Activated naive CD8-positive, alpha-beta T cell treated with anti-CD3 and anti-CD28 coated beads, Interleukin-2, amount 10 ng/mL, durations not matched to agents 7 days and 5 days (primary cell): ENCODE results near the gene GNPDA1. TPM values are rescaled to one million over a fixed set of nuclear protein-coding genes. Genes with fewer than 3 reads are reported as not detected.
A peak's percentile ranks its signal among the peaks of the same experiment; 100 is the strongest.

Source experiments
- ATAC-seq: fragments of 150-1000 bp; cut with Tn5 transposase; one replicate; pipeline ENCODE4 v1.10.0; 2021; ENCODE audit warnings: low read depth, moderate library complexity
- POLR2A ChIA-PET: fragments of 350-600 bp; sonication (Branson Sonifier 250); formaldehyde crosslinking; loops from one replicate; lab custom pipeline; 2021; ENCODE audit warnings: antibody characterized with exemption; lab: Charles Lee
- DNase-seq: peaks from one replicate; pipeline ENCODE4 v3.0.0; 2021
- H3K27ac Mint-ChIP-seq: one replicate; pipeline ENCODE4 v1.8.0; 2022; ENCODE audit warnings: mild to moderate bottlenecking, mixed read lengths
- H3K27me3 Mint-ChIP-seq: one replicate; pipeline ENCODE4 v1.8.0; 2022; ENCODE audit warnings: mild to moderate bottlenecking, moderate library complexity, mixed read lengths
- H3K36me3 Mint-ChIP-seq: one replicate; pipeline ENCODE4 v1.8.0; 2021; ENCODE audit warnings: mild to moderate bottlenecking, mixed read lengths
- H3K4me1 Mint-ChIP-seq: one replicate; pipeline ENCODE4 v1.8.0; 2021; ENCODE audit warnings: mixed read lengths
- H3K4me3 Mint-ChIP-seq: one replicate; pipeline ENCODE4 v1.8.0; 2022; ENCODE audit warnings: mild to moderate bottlenecking, moderate library complexity, mixed read lengths
- H3K9me3 Mint-ChIP-seq: one replicate; pipeline ENCODE4 v1.8.0; 2021; ENCODE audit warnings: mixed read lengths
- total RNA-seq, 2 experiments: library from RNA; stranded (reverse); gene quantifications; one replicate each; pipeline ENCODE4 v1.2.3, GENCODE V29; 2021

The GNPDA1 gene
- total RNA-seq, 2 experiments from 2014 or later: 38.2 to 40.5 TPM

DNA sequence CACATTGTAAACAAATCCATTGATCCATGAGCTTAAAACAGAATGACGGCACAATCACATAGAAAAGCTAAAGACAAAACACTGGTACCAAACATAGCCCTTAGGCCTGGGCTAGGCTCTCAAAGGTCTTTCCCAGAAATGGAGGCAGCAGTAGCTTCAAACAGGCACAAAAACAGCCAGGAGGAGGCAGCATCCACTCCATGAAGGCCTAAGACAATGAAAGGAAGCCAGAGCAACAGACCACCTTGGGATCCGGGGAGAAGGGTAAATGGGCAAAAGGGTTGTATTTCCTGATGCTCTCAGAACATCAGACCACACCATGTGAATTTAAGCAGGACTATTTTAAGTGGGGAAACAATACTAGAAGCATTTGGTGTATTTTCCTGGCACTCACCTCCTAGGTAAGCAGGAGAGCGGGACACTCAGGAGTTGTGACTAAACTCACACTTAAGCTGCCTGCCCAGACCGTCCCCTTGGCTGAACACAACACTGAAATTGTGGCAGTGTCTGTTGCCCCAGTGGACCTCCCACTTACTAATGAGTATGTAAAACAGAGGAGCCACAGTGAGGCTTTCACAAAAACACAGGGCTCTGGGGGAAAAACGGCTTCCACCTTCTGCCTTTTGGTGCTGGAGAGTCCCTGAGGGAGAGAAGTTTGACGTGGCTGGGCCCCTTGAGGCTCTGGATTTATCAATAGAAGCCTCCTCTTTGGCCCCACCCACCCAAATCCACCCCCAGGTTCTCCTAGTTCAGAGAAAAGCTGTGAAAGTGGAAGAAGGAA lies 11.9 kb downstream of the GNPDA1 start:
- peak overlapping the region; percentile 44 for H3K27ac Mint-ChIP-seq
- no peaks in the 10 kb centered on the region for H3K27me3 Mint-ChIP-seq
- DNase-seq (no peak), ATAC-seq (no peak)
- no peak overlapping the region for H3K4me3 Mint-ChIP-seq
- POLR2A ChIA-PET: interaction anchor here (0.9 to 2.2 kb wide), 2 partner anchors 11 to 32 kb away, joined by 4 to 11 read pairs; partner anchors contain the start of genes GNPDA1 and RNF14
- H3K36me3 Mint-ChIP-seq: peaks cover 39% of the 10 kb centered on the region
- no peaks in the 10 kb centered on the region for H3K9me3 Mint-ChIP-seq
- H3K4me1 Mint-ChIP-seq: peaks cover 25% of the 10 kb centered on the region

DNA sequence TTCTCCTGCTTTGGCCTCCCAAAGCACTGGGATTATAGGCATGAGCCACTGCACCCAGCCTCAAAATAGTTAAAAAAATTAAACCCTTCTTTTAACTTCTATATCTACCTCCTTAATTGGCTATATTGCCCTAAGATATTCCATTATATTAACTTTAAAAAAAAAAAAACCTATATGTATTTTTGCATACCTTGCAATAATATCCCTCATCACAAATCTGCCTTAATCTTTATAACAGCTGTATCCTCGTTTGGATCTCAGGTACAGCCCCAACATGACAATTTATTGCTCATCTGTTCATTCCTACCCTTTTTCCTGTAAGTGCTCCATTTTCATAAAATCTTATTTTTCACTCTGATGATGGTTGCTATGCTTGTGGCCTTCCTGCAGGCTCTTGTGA lies 12.7 kb downstream of the GNPDA1 start:
- no peak overlapping the region for H3K27ac Mint-ChIP-seq
- no peaks in the 10 kb centered on the region for H3K27me3 Mint-ChIP-seq
- H3K9me3 Mint-ChIP-seq: no peaks in the 10 kb centered on the region
- H3K4me1 Mint-ChIP-seq: peaks cover 18% of the 10 kb centered on the region
- ATAC-seq: no peak
- no peak overlapping the region for H3K4me3 Mint-ChIP-seq
- H3K36me3 Mint-ChIP-seq: peaks cover 33% of the 10 kb centered on the region
- no peak for DNase-seq
- POLR2A ChIA-PET: interaction anchor here (0.9 to 2.2 kb wide), 2 partner anchors 12 to 31 kb away, joined by 4 to 11 read pairs; partner anchors contain the start of genes GNPDA1 and RNF14

DNA sequence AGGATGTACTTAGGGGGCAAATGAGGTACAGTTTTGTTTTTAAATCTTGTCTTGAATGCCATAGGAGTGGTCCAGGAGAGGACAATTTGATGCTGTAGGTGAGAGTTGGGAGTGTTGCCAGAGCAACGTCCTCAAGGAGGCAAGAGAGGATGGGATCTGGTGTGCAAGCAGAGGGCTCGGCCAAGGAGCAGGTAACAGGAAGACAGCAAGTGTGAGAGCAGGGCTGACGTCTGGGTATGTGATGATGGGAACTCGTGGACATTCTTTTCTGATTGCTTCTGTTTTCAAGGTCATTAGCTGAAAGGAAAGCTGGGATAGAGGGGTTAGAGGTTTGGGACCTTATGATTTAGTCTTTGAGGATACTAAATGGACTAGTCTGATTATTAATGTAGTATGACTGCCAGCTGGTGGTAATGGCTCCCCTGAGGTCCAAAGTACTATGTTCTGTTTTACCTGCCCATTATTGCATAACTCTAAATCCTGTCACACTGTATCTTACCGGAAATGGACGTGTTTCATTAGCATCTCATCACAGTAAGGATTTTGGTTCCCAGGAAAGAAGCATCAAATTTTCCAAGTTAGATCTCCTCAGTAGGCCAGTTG lies 15.4 kb downstream of the GNPDA1 start:
- no peaks in the 10 kb centered on the region for H3K9me3 Mint-ChIP-seq
- DNase-seq (no peak), ATAC-seq (no peak)
- no peak overlapping the region for H3K4me3 Mint-ChIP-seq
- H3K27ac Mint-ChIP-seq: no peak overlapping the region
- H3K27me3 Mint-ChIP-seq: no peaks in the 10 kb centered on the region
- H3K36me3 Mint-ChIP-seq: peaks cover 28% of the 10 kb centered on the region
- POLR2A ChIA-PET: interaction anchor here (1.1 to 2.6 kb wide), 2 partner anchors 10 to 28 kb away, joined by 3 to 8 read pairs; partner anchors contain the start of gene RNF14
- H3K4me1 Mint-ChIP-seq: peaks cover 7% of the 10 kb centered on the region

DNA sequence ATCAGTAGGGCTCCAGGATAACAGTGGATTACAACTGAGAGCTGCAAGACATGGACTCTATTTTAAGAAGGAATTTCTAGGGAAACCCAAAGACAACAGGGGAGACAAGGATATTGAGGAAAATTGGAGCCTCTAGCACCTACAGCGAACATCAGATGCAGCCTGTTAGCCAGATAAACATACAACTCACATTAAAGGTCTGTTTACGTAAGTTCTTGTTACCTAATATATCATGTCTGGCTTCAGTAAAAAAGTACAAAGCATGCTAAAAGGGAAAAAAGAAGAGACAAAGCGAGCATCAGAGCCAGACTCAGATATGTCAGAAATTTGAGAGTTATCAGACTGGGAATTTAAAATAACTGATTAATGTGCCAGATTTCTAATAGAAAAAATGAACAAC lies 17.2 kb downstream of the GNPDA1 start:
- Mint-ChIP-seq H3K27ac (no peak overlapping the region), H3K4me1 (peaks cover 7% of the 10 kb centered on the region), H3K4me3 (no peak overlapping the region), H3K9me3 (no peaks in the 10 kb centered on the region), H3K27me3 (no peaks in the 10 kb centered on the region), H3K36me3 (peaks cover 22% of the 10 kb centered on the region)
- no peak for DNase-seq
- no peak for ATAC-seq
- POLR2A ChIA-PET: interaction anchor here (1.3 kb wide), 1 partner anchor 26 kb away, joined by 6 read pairs; the partner anchor contains the start of gene RNF14

DNA sequence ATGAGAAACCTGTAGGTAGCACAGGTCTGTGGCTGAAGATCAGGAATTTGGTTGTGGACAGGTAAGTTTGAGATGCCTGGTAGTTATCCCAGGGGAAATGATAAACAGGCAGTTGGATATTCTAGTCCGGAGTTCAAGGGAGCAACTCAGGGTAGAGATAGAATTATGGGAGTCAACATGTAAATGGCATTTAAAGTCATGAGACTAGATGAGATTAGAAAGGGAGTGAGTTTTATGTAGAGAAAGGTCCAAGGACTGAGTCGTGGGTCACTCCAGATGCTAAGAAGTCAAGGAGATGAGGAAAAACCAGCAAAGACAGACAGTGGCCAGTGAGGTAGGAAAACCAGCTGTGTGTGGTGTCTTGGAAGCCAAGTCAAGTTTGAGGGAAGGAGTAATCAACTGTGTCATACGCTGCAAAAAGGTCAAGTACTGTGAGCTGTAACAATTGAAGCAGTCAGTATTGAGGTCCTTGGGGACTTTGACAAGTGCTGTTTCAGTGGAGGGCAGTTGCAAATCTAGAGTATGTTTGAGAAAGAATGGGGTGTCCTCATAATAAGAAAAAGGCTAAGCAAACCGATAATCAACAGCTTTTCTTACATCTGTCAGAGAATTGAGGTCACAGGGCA lies 18.2 kb downstream of the GNPDA1 start:
- no peaks in the 10 kb centered on the region for H3K9me3 Mint-ChIP-seq
- no peak for ATAC-seq
- H3K27me3 Mint-ChIP-seq: no peaks in the 10 kb centered on the region
- peak overlapping the region; percentile 0 for H3K27ac Mint-ChIP-seq
- no peak for DNase-seq
- H3K36me3 Mint-ChIP-seq: peaks cover 17% of the 10 kb centered on the region
- no peak overlapping the region for H3K4me3 Mint-ChIP-seq
- POLR2A ChIA-PET: interaction anchor here (0.6 to 1.2 kb wide), 2 partner anchors 149 to 441 kb away, joined by 3 to 4 read pairs; no protein-coding TSS in a partner anchor
- peaks cover 3% of the 10 kb centered on the region for H3K4me1 Mint-ChIP-seq

DNA sequence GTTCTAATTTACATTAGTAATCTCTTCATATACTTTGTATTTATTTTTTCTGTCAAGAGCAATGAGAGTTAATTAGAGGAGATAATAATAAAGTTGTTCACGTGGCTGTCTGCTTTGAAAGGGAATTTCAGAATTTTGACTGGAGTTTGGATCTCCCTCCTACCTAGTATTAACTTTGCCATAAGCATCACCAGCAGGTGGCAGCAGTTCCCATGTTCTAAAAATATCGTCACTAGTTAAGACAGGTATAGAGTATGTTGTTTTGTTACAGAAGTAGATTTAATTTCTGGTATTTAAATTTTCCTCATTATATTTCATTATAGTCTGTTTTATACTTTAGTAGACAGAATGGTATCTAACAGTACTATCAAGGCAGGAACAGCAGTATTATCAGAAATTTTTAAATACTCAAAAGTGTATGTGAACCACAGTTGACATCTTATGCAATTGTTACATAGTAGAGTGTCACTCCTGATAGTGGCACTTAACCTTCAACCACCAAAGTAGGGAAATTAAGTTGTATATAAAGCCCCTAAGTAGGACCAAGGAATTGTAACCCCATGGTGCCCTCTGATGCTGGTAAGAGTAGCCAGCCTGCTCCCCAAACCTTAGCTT lies 20.4 kb downstream of the GNPDA1 start:
- peaks cover 22% of the 10 kb centered on the region for H3K36me3 Mint-ChIP-seq
- no peaks in the 10 kb centered on the region for H3K27me3 Mint-ChIP-seq
- POLR2A ChIA-PET: interaction anchor here (0.7 to 0.9 kb wide), 3 partner anchors 23 to 231 kb away, joined by 3 to 7 read pairs (median 3); no protein-coding TSS in a partner anchor
- H3K4me1 Mint-ChIP-seq: peaks cover 3% of the 10 kb centered on the region
- ATAC-seq (peak; percentile 82), DNase-seq (peak; percentile 68)
- H3K4me3 Mint-ChIP-seq: no peak overlapping the region
- no peak overlapping the region for H3K27ac Mint-ChIP-seq
- no peaks in the 10 kb centered on the region for H3K9me3 Mint-ChIP-seq

DNA sequence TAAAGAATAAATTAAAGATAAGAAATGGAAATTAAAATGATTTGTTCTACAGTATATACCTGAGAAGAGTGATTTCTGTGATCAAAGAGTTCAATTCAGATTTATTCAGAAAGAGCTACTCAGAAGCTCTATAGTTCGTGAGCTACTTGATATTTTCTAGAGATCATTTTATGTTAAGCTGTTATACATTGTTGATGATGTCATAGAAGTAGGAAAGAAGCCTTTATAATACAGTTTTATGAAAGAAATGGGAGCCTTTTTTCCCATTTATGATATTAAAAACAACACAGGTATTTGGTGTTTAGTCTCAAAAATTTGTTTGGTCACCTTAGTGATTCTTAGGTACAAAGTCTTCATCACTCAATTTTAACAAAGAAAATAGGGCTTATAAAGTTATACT lies 23.1 kb downstream of the GNPDA1 start:
- no peak overlapping the region for H3K4me3 Mint-ChIP-seq
- no peak for DNase-seq
- POLR2A ChIA-PET: interaction anchor here (2.3 kb wide), 1 partner anchor 21 kb away, joined by 8 read pairs; the partner anchor contains the start of gene RNF14
- H3K9me3 Mint-ChIP-seq: no peaks in the 10 kb centered on the region
- no peak for ATAC-seq
- H3K4me1 Mint-ChIP-seq: peaks cover 10% of the 10 kb centered on the region
- peaks cover 28% of the 10 kb centered on the region for H3K36me3 Mint-ChIP-seq
- no peak overlapping the region for H3K27ac Mint-ChIP-seq
- H3K27me3 Mint-ChIP-seq: no peaks in the 10 kb centered on the region

DNA sequence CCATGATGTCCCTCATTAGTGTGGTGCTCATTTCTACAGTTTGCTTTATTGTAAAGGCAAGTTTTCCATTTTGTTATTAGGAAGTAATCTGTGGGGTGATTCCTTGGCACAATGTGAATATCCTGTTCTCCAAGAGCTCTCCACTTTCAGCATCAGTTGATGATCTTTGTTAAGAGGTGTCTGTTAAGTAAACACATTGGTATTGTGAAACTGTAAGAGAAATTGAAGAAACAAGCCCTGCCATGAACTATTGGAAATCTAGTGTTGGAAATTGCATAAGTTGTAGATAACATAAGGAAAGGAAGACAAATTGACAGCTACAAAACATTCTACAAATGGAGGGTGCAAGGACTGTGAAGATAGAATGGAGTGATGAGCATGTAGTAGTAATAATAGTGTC lies 26.8 kb downstream of the GNPDA1 start:
- H3K27me3 Mint-ChIP-seq: no peaks in the 10 kb centered on the region
- no peak overlapping the region for H3K27ac Mint-ChIP-seq
- no peaks in the 10 kb centered on the region for H3K9me3 Mint-ChIP-seq
- H3K4me1 Mint-ChIP-seq: peaks cover 6% of the 10 kb centered on the region
- ATAC-seq (no peak), DNase-seq (no peak)
- no peak overlapping the region for H3K4me3 Mint-ChIP-seq
- peaks cover 20% of the 10 kb centered on the region for H3K36me3 Mint-ChIP-seq
- POLR2A ChIA-PET: interaction anchor here (1.1 to 2.1 kb wide), 2 partner anchors 9 to 17 kb away, joined by 4 to 6 read pairs; no protein-coding TSS in a partner anchor

DNA sequence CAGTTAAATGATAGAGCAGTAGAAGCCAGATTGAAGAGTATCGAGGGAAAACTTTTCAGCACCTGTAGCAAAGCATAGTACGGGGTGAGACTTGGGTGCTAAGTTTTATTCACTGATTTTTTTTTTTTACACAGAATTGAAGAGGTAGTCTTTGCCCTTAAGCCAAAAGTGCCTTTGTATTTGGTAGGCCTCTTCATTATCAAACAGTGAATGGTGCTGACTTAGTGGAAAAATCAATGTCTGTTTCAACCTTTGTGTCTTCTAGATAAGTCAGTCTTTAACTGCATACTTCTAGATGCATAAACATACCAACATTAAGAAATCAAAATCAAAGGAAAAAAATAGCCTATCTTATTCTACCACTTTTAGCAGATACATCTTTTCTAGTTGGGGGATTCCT lies 30.2 kb downstream of the GNPDA1 start:
- POLR2A ChIA-PET: no interaction called here
- no peak overlapping the region for H3K27ac Mint-ChIP-seq

DNA sequence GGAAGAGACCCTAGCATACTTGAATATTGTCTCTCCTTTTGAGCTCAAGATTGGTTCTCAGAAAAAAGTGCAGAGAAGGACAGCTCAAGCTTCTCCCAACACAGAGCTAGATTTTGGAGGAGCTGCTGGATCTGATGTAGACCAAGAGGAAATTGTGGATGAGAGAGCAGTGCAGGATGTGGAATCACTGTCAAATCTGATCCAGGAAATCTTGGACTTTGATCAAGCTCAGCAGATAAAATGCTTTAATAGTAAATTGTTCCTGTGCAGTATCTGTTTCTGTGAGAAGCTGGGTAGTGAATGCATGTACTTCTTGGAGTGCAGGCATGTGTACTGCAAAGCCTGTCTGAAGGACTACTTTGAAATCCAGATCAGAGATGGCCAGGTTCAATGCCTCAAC lies 34.4 kb downstream of the GNPDA1 start:
- DNase-seq: no peak
- POLR2A ChIA-PET: interaction anchor here (0.7 to 1.9 kb wide), 2 partner anchors 10 to 12 kb away, joined by 3 to 8 read pairs; partner anchors contain the start of gene RNF14
- Mint-ChIP-seq H3K4me1 (peaks cover 8% of the 10 kb centered on the region), H3K36me3 (peaks cover 29% of the 10 kb centered on the region), H3K9me3 (no peaks in the 10 kb centered on the region), H3K27me3 (no peaks in the 10 kb centered on the region), H3K4me3 (no peak overlapping the region), H3K27ac (no peak overlapping the region)
- no peak for ATAC-seq

More for the DNA sequence above, 30.2 kb downstream of the GNPDA1 start:
- Mint-ChIP-seq H3K4me1 (peaks cover 6% of the 10 kb centered on the region), H3K36me3 (peaks cover 23% of the 10 kb centered on the region), H3K9me3 (no peaks in the 10 kb centered on the region), H3K4me3 (no peak overlapping the region), H3K27me3 (no peaks in the 10 kb centered on the region)
- DNase-seq: no peak
- no peak for ATAC-seq

DNA sequence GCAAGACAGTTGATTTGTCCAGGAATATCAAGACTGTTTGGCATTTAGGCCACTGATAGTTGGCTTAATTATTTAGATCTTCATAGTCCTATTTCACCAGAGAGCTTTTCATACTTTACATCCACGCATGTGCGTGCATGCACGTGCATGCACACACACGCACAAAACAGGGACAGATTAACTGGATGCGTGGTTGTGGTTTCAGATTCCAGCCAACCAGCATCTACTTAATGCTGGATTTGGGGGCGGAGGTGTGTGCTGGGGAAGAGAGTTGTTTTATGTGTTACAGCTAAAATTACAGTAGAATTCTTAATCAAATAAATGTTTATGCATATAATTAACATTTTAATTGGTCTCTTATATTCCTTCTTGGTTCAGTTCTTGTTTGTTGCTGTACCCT lies 36.7 kb downstream of the GNPDA1 start:
- Mint-ChIP-seq H3K9me3 (no peaks in the 10 kb centered on the region), H3K27ac (no peak overlapping the region), H3K36me3 (peaks cover 32% of the 10 kb centered on the region), H3K4me3 (no peak overlapping the region), H3K4me1 (peaks cover 10% of the 10 kb centered on the region), H3K27me3 (no peaks in the 10 kb centered on the region)
- ATAC-seq: no peak
- DNase-seq: no peak
- POLR2A ChIA-PET: interaction anchor here (1.2 kb wide), 1 partner anchor 53 kb away, joined by 3 read pairs; the partner anchor contains the start of gene DELE1

DNA sequence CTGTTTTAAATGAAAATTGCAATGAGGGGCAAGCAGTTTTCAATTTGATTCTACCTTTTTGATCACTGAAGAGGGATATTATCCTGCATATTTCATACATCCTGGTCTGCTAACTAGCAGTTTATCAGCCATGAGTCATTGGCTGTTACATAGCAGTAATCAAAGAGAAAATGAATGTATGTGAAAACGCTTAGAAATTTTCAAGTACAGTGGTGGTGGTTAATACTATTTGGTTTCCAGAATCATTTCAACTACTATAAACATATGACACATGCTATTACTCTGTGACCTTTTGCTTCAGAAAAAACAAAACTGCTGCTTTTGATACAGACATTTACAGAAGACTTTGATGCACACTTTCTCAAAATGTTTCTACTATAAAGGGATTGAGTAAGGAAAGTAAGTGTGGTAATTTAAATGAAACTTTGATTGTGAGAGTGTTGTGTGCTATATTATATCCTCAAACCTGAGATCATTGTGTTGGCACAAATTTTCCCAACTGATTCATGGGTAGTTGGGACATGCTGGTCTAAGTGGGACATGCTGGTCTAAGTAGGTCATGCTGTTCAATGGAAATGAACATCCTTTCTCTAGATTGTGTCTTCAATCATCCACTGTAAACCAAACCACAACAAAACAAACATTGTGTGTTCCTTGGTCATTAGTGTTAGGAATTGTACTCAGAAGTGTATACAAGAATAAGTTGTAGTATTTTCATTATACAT lies 38.8 kb downstream of the GNPDA1 start:
- POLR2A ChIA-PET: no interaction called here
- DNase-seq: no peak
- H3K4me3 Mint-ChIP-seq: no peak overlapping the region
- H3K4me1 Mint-ChIP-seq: peaks cover 22% of the 10 kb centered on the region
- H3K27me3 Mint-ChIP-seq: no peaks in the 10 kb centered on the region
- H3K9me3 Mint-ChIP-seq: no peaks in the 10 kb centered on the region
- ATAC-seq: no peak
- peaks cover 27% of the 10 kb centered on the region for H3K36me3 Mint-ChIP-seq
- H3K27ac Mint-ChIP-seq: peak overlapping the region; percentile 14
